T-helper 17 cell (primary cell): ENCODE results near the gene PTPRN2. TPM values are rescaled to one million over a fixed set of nuclear protein-coding genes. Genes with fewer than 3 reads are reported as not detected.

Source experiments
- ATAC-seq: fragments of 150-1000 bp; cut with Tn5 transposase; 2 replicates; pipeline ENCODE4 v1.10.0; 2021; ENCODE audit warnings: mild to moderate bottlenecking, moderate library complexity
- DNase-seq, 3 donors: peaks; one replicate each; pipeline versions ENCODE4 v3.0.0 to v3.0.0-alpha.2; 2020 to 2021
- H3K9me3 ChIP-seq: one replicate; pipeline ENCODE4 v1.7.0; 2013; ENCODE audit warnings: low read length, mild to moderate bottlenecking; ENCODE audit not compliant: control insufficient read depth, poor library complexity, severe bottlenecking
- H3K27ac Mint-ChIP-seq: one replicate; pipeline ENCODE4 v1.8.0; 2022; ENCODE audit warnings: mild to moderate bottlenecking, moderate library complexity, mixed read lengths
- H3K27me3 Mint-ChIP-seq: one replicate; pipeline ENCODE4 v1.8.0; 2022; ENCODE audit warnings: mixed read lengths
- H3K36me3 Mint-ChIP-seq: one replicate; pipeline ENCODE4 v1.8.0; 2022; ENCODE audit warnings: low read depth, mixed read lengths
- H3K4me1 Mint-ChIP-seq: one replicate; pipeline ENCODE4 v1.8.0; 2022; ENCODE audit warnings: mild to moderate bottlenecking, mixed read lengths
- H3K4me3 Mint-ChIP-seq: one replicate; pipeline ENCODE4 v1.8.0; 2022; ENCODE audit warnings: mild to moderate bottlenecking, moderate library complexity, mixed read lengths
- total RNA-seq, 4 donors: library from RNA in 2 of 4; stranded (reverse) in 2 of 4; gene quantifications; one replicate each; pipeline ENCODE4 v1.2.3 and lab custom pipeline; 2022 to 2026

PTPRN2 gene
- total RNA-seq, 2 donors from 2014 or later, result 0.42 to 0.57 TPM

- no peaks in the 10 kb centered on the region for H3K9me3 ChIP-seq
- peak overlapping the region; percentile 3 for H3K4me3 Mint-ChIP-seq
- H3K4me1 Mint-ChIP-seq, result peaks cover 6% of the 10 kb centered on the region
- no peaks in the 10 kb centered on the region for H3K36me3 Mint-ChIP-seq
- H3K27me3 Mint-ChIP-seq, result peaks cover 9% of the 10 kb centered on the region
- H3K27ac Mint-ChIP-seq, result no peak overlapping the region
- ATAC-seq (no peak), DNase-seq (no peak)
These were observed 92.4 kb downstream of the PTPRN2 start for GRCh38 chr7:158495216-158495615.

- Mint-ChIP-seq H3K4me1 (peaks cover 6% of the 10 kb centered on the region), H3K27ac (no peak overlapping the region), H3K4me3 (no peak overlapping the region), H3K36me3 (no peaks in the 10 kb centered on the region), H3K27me3 (peaks cover 9% of the 10 kb centered on the region)
- DNase-seq (no peak), ATAC-seq (no peak)
- H3K9me3 ChIP-seq, result no peaks in the 10 kb centered on the region
These were observed 93.0 kb downstream of the PTPRN2 start for GRCh38 chr7:158494643-158495042.

- Mint-ChIP-seq H3K27ac (no peak overlapping the region), H3K27me3 (peaks cover 9% of the 10 kb centered on the region), H3K4me1 (peaks cover 6% of the 10 kb centered on the region), H3K4me3 (no peak overlapping the region), H3K36me3 (no peaks in the 10 kb centered on the region)
- no peaks in the 10 kb centered on the region for H3K9me3 ChIP-seq
- DNase-seq (no peak), ATAC-seq (no peak)
These were observed 93.4 kb downstream of the PTPRN2 start for GRCh38 chr7:158494162-158494586.

- no peak for DNase-seq
- H3K9me3 ChIP-seq, result no peaks in the 10 kb centered on the region
- Mint-ChIP-seq H3K27me3 (peaks cover 4% of the 10 kb centered on the region), H3K27ac (no peak overlapping the region), H3K4me3 (no peak overlapping the region), H3K4me1 (peaks cover 6% of the 10 kb centered on the region), H3K36me3 (no peaks in the 10 kb centered on the region)
- ATAC-seq, result no peak
These were observed 95.3 kb downstream of the PTPRN2 start for GRCh38 chr7:158492367-158492764.

GRCh38 chr7:158491094-158491493 lies 96.5 kb downstream of the PTPRN2 start:
- Mint-ChIP-seq H3K4me1 (peaks cover 4% of the 10 kb centered on the region), H3K4me3 (no peak overlapping the region), H3K27ac (no peak overlapping the region), H3K27me3 (peaks cover 4% of the 10 kb centered on the region), H3K36me3 (no peaks in the 10 kb centered on the region)
- no peak for DNase-seq
- no peaks in the 10 kb centered on the region for H3K9me3 ChIP-seq
- ATAC-seq, result no peak

GRCh38 chr7:158490171-158490782 lies 97.3 kb downstream of the PTPRN2 start:
- Mint-ChIP-seq H3K4me3 (no peak overlapping the region), H3K27me3 (peaks cover 4% of the 10 kb centered on the region), H3K4me1 (no peaks in the 10 kb centered on the region), H3K27ac (no peak overlapping the region), H3K36me3 (no peaks in the 10 kb centered on the region)
- ATAC-seq (no peak), DNase-seq (no peak)
- no peaks in the 10 kb centered on the region for H3K9me3 ChIP-seq

- DNase-seq (no peak), ATAC-seq (no peak)
- no peak overlapping the region for H3K4me3 Mint-ChIP-seq
- no peaks in the 10 kb centered on the region for H3K9me3 ChIP-seq
- peaks cover 4% of the 10 kb centered on the region for H3K27me3 Mint-ChIP-seq
- no peak overlapping the region for H3K27ac Mint-ChIP-seq
- no peaks in the 10 kb centered on the region for H3K4me1 Mint-ChIP-seq
- no peaks in the 10 kb centered on the region for H3K36me3 Mint-ChIP-seq
These were observed 98.0 kb downstream of the PTPRN2 start for GRCh38 chr7:158489462-158490155.

- ATAC-seq (no peak), DNase-seq (no peak)
- Mint-ChIP-seq H3K27ac (no peak overlapping the region), H3K36me3 (no peaks in the 10 kb centered on the region), H3K4me1 (no peaks in the 10 kb centered on the region), H3K27me3 (peaks cover 4% of the 10 kb centered on the region), H3K4me3 (no peak overlapping the region)
- H3K9me3 ChIP-seq, result no peaks in the 10 kb centered on the region
These were observed 99.2 kb downstream of the PTPRN2 start for GRCh38 chr7:158488181-158488971.

GRCh38 chr7:158487631-158488151 lies 99.9 kb downstream of the PTPRN2 start:
- Mint-ChIP-seq H3K27me3 (peaks cover 4% of the 10 kb centered on the region), H3K36me3 (no peaks in the 10 kb centered on the region), H3K4me1 (no peaks in the 10 kb centered on the region), H3K4me3 (no peak overlapping the region), H3K27ac (no peak overlapping the region)
- ATAC-seq, result no peak
- H3K9me3 ChIP-seq, result no peaks in the 10 kb centered on the region
- no peak for DNase-seq

GRCh38 chr7:158486919-158487318 lies 100.7 kb downstream of the PTPRN2 start:
- ATAC-seq (no peak), DNase-seq (no peak)
- H3K27ac Mint-ChIP-seq, result no peak overlapping the region
- peaks cover 3% of the 10 kb centered on the region for H3K27me3 Mint-ChIP-seq
- H3K36me3 Mint-ChIP-seq, result no peaks in the 10 kb centered on the region
- no peak overlapping the region for H3K4me3 Mint-ChIP-seq
- no peaks in the 10 kb centered on the region for H3K4me1 Mint-ChIP-seq
- H3K9me3 ChIP-seq, result no peaks in the 10 kb centered on the region

GRCh38 chr7:158484801-158485531 lies 102.7 kb downstream of the PTPRN2 start:
- Mint-ChIP-seq H3K4me1 (no peaks in the 10 kb centered on the region), H3K36me3 (no peaks in the 10 kb centered on the region), H3K27ac (no peak overlapping the region), H3K4me3 (no peak overlapping the region), H3K27me3 (no peaks in the 10 kb centered on the region)
- ATAC-seq, result no peak
- no peak for DNase-seq
- H3K9me3 ChIP-seq, result no peaks in the 10 kb centered on the region

- Mint-ChIP-seq H3K27ac (no peak overlapping the region), H3K4me1 (peaks cover 2% of the 10 kb centered on the region)
- no peaks in the 10 kb centered on the region for H3K9me3 ChIP-seq
These were observed 105.1 kb downstream of the PTPRN2 start for GRCh38 chr7:158482480-158482879.

GRCh38 chr7:158479664-158480025 lies 108.0 kb downstream of the PTPRN2 start:
- ATAC-seq, result no peak
- H3K4me3 Mint-ChIP-seq, result no peak overlapping the region
- H3K4me1 Mint-ChIP-seq, result peaks cover 2% of the 10 kb centered on the region
- no peaks in the 10 kb centered on the region for H3K36me3 Mint-ChIP-seq
- no peaks in the 10 kb centered on the region for H3K9me3 ChIP-seq
- peaks cover 18% of the 10 kb centered on the region for H3K27me3 Mint-ChIP-seq
- H3K27ac Mint-ChIP-seq, result no peak overlapping the region
- DNase-seq, result no peak

More at GRCh38 chr7:158482480-158482879, 105.1 kb downstream of the PTPRN2 start:
- H3K4me3 Mint-ChIP-seq, result no peak overlapping the region
- no peak for ATAC-seq
- DNase-seq, result no peak
- H3K27me3 Mint-ChIP-seq, result peaks cover 7% of the 10 kb centered on the region
- no peaks in the 10 kb centered on the region for H3K36me3 Mint-ChIP-seq
